Measurements from ENCODE around the gene SFT2D1.
"Not testable (repeated sequence)": the region's sequence is repeated elsewhere in the genome, so short reads cannot be mapped to it uniquely, and the experiment has no call there.

Gene SFT2D1

GRCh38 chr6:166353507-166353906, 11.2 kb upstream of the SFT2D1 start:
- TF ChIP-seq CTCF (IDR thresholded peaks at IDR 0.05; ENCODE audit: extremely low read depth, insufficient read depth, missing control alignments) = no peak
- DNase-seq (ENCODE audit: low spot score) = no peak
- in situ Hi-C loops (cut with MboI; ENCODE audit: low pct_unique_long_range_greater_than_20kb, low sequenced_read_pairs, unreplicated experiment) = no loop called here

- in situ Hi-C loops (cut with MboI; ENCODE audit: low pct_unique_long_range_greater_than_20kb, low sequenced_read_pairs, unreplicated experiment) = no loop called here
- no peak for TF ChIP-seq CTCF (IDR thresholded peaks at IDR 0.05; ENCODE audit: extremely low read depth, insufficient read depth, missing control alignments)
- DNase-seq (ENCODE audit: low spot score) = no peak
Measured at GRCh38 chr6:166352923-166353322, 10.6 kb upstream of the SFT2D1 start.

GRCh38 chr6:166351715-166352285, 9.5 kb upstream of the SFT2D1 start:
- no peak for TF ChIP-seq CTCF (IDR thresholded peaks at IDR 0.05; ENCODE audit: extremely low read depth, insufficient read depth, missing control alignments)
- peak; percentile 65 for DNase-seq (ENCODE audit: low spot score)
- in situ Hi-C loops (cut with MboI; ENCODE audit: low pct_unique_long_range_greater_than_20kb, low sequenced_read_pairs, unreplicated experiment) = no loop called here

GRCh38 chr6:166348305-166348949, 6.1 kb upstream of the SFT2D1 start:
- DNase-seq (ENCODE audit: low spot score) = no peak
- TF ChIP-seq CTCF (IDR thresholded peaks at IDR 0.05; ENCODE audit: extremely low read depth, insufficient read depth, missing control alignments) = no peak
- in situ Hi-C loops (cut with MboI; ENCODE audit: low pct_unique_long_range_greater_than_20kb, low sequenced_read_pairs, unreplicated experiment) = no loop called here

GRCh38 chr6:166346965-166347364, 4.6 kb upstream of the SFT2D1 start:
- in situ Hi-C loops (cut with MboI; ENCODE audit: low pct_unique_long_range_greater_than_20kb, low sequenced_read_pairs, unreplicated experiment) = no loop called here
- no peak for DNase-seq (ENCODE audit: low spot score)
- TF ChIP-seq CTCF (IDR thresholded peaks at IDR 0.05; ENCODE audit: extremely low read depth, insufficient read depth, missing control alignments) = no peak

- in situ Hi-C loops (cut with MboI; ENCODE audit: low pct_unique_long_range_greater_than_20kb, low sequenced_read_pairs, unreplicated experiment) = no loop called here
- DNase-seq (ENCODE audit: low spot score) = no peak
- TF ChIP-seq CTCF (IDR thresholded peaks at IDR 0.05; ENCODE audit: extremely low read depth, insufficient read depth, missing control alignments) = no peak
Measured at GRCh38 chr6:166346449-166346848, 4.1 kb upstream of the SFT2D1 start.

- in situ Hi-C loops (cut with MboI; ENCODE audit: low pct_unique_long_range_greater_than_20kb, low sequenced_read_pairs, unreplicated experiment); DNase-seq (ENCODE audit: low spot score): not testable (repeated sequence)
Measured at GRCh38 chr6:166345672-166346071, 3.3 kb upstream of the SFT2D1 start.

- in situ Hi-C loops (cut with MboI; ENCODE audit: low pct_unique_long_range_greater_than_20kb, low sequenced_read_pairs, unreplicated experiment); DNase-seq (ENCODE audit: low spot score): not testable (repeated sequence)
Measured at GRCh38 chr6:166344921-166345320, 2.6 kb upstream of the SFT2D1 start.

Measured in GM13977 (cell line).